Putamen (tissue), 1 donor: Measurements from ENCODE around the gene LRRC45.

Experiments
- DNase-seq: peaks from one replicate; pipeline ENCODE4 v3.0.0-alpha.2; 2016; ENCODE audit warnings: low spot score

Gene LRRC45

DNA sequence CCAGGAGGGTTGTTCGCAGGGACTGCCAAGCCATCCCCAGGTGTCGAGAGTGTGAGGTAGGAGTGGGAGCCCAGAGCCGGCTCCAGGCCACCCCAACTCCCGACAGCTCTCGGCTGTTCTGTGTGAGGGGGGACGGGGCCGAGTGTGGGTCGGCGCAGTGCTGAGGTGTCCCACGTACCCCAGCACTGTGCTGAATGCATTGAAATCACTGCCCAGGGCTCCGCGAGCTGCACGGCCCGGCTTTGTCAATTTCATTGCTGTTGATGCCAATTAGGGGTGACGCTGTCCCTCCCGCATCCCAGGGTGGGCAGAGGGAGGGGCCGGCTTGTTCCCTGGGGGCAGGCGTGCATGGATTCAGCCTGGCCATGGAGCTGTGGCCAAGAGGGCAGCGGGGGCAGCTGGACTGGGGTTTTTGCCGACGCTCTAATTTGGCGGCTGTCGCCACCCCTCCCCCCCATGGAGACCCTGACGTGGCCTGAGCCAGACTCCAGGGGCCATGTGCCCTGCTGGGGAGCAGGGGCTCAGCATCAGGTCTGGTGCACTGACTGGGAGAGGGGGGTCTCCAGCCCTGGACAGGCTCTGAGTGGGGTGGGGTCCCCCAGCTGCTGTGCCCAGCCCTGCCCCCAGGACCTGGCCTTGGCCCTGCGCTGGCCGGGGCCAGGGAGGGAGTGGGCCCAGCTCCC is 14.7 kb upstream of the LRRC45 start:
- no peak for DNase-seq

GRCh38 chr17:82008941-82009405 is 14.1 kb upstream of the LRRC45 start:
- no peak for DNase-seq

- no peak for DNase-seq
These were observed 13.7 kb upstream of the LRRC45 start for GRCh38 chr17:82009413-82009812.

DNA sequence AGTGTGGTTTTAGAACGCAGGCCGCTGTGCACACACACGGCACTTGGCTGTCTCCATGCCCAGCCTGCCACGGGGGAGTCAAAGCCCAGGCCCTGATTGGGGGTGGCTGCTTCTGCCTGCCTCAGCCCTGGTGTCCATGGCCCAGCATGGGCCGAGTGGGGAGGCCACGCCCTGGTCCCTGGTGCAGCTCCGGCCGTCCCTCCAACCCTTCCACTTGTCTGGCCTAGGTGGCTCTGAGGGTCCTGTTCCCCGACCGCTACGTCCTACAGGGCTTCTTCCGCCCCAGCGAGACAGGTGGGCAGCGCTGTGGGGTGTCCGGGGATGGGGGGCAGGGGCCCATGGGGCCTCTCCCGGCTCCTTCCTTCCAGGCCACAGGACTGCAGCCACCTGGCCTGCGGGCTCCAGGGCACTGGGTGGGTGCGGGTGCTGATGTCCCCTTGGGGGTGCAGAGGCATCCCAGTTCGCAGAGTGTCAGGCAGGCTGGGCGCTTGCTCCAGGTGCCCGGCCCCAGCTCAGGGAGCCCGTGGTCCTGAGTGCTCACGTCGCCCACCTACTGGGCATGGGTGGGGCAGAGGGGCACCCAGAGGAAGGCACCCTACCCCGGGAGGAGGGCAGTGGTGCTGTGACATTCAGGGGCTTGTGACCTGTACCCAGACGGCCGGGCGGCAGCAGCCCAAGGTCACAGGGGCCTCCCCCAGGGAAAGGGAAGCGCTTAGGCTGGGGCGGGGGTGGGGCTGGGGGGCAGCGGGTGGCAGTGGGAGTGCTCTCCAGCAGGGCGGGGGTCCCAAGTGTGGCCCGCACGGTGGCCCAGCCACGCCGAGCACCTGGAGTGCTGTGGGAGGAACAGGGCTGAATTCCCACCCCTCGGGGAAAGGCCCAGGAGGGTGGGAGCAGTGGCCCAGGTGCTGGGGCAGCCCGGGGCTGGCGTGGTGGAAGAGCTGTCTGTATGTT is 12.3 kb upstream of the LRRC45 start:
- no peak for DNase-seq

- DNase-seq = no peak
These were observed 11.4 kb upstream of the LRRC45 start for GRCh38 chr17:82011617-82012187.

DNA sequence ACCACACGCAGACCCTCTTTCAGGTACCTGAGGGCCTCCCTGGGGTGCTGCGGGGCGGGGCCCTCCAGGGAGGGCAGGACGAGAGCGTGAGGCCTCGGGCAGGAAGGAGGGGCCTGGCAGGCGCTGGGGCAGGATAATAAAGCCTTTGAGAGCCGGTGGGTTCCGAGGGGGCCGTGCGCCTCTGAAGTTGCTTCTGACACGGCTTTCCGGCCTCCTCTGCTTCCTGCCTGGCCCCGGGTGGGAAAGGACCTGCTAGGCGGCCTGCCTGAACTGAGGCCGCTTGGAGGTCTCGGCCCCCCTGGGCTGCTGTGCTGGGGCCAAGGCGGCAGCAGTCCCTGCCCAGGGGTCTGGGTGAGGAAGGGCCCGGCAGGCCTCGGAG is 10.9 kb upstream of the LRRC45 start:
- DNase-seq = no peak

- DNase-seq = no peak
These were observed 10.3 kb upstream of the LRRC45 start for GRCh38 chr17:82012640-82013295.

DNA sequence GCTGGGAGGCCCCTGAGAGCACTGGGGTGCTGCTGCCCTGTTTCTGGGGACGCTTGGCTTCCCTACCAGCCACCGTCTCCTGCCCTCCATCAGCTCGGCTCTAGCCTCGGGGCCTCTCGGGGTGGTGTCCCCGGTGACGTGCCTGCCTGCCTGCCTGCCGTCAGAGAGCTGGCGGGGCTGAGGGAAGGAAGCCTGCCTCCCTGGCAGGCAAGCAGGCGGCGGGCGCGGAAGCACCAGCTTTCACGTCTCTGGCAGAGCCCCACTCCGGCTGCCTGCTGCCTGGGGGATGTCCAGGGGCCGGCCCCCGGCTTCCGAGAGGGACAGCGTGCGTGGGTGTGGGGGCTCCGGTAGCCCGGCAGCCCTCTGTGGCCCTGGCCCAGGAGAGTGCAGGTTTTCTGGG is 9.8 kb upstream of the LRRC45 start:
- peak; percentile 52 for DNase-seq

DNA sequence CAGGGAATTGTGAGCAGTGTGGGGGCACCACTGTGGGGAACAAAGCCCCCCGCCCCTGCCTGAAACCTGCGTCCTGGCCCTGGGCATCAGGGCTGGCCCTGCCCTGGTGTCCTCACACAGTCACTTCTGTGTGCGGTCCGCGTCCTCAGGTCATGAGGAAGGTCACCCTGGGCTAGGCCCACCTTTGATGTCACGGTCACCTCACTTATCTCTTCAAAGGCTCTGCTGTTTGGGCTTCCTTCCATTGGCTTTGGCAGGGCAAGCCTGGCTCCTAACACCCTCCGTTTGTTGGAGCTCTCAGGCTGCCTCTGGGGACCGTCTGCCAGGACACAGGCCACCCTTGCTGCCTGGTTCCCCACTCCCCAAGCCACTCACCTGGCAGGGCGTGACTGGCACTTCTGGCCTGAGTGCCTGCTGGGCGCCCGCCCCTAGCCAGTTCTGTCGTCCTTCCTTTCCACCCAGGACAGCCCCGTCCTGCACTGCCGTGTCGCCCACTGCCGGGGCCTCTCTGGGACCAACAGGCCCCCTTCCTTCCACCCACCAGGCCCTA is 9.3 kb upstream of the LRRC45 start:
- no peak for DNase-seq

GRCh38 chr17:82014432-82014831 is 8.7 kb upstream of the LRRC45 start:
- DNase-seq = peak; percentile 54

DNA sequence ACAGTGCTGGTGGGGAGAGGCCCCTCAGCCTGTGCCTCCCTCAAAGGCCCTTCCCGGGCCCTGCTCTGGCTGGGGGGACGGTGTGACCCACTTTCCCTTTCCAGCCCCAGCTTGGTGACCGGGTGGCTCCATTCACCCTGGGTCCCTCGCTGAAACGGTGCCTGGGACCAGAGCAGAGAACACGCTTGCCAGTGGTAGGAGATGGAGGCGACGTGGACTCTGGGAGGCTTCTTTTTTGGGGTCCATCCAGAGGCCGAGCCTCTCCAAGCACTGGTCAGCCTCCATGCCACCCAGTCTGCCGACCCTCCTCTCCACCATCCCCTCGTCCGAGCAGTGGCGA is 8.2 kb upstream of the LRRC45 start:
- DNase-seq = no peak

GRCh38 chr17:82015311-82015971 is 7.7 kb upstream of the LRRC45 start:
- no peak for DNase-seq

DNA sequence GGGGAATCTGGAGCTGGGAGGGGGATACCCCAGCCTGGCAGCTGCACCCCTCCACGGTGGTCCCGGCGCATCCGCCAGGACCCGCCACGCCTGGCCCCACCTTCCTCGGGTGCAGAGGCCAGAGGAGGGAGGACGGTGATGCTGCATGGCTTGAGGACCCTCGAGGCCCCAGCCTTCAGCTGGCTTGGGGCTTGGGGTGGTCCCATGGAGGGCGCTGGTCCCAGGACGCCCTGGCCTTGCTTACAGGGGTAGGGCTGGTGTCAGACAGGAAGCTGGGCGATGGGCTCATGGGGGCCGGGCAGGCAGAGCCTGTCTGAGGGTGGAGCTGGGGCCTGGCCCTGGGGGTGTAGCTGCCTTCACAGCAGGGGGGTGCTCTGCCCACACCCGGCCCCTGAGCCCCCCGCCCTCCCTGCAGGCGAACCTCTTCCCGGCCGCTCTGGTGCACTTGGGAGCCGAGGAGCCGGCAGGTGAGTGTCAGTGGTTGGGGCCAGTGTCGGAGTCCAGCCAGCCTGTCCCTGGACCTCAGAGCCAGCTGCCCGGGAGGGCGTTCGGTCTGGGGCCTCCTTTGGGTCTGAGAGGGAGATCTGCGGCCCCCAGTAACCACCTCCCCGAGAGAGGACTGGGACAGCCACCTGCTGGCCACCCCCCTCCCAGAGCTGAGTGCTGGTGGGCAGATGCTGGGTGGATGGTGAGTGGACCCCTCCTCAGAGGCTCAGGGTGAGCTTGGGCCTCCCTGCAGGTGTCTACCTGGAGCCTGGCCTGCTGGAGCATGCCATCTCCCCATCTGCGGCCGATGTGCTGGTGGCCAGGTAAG is 6.8 kb upstream of the LRRC45 start:
- no peak for DNase-seq

DNA sequence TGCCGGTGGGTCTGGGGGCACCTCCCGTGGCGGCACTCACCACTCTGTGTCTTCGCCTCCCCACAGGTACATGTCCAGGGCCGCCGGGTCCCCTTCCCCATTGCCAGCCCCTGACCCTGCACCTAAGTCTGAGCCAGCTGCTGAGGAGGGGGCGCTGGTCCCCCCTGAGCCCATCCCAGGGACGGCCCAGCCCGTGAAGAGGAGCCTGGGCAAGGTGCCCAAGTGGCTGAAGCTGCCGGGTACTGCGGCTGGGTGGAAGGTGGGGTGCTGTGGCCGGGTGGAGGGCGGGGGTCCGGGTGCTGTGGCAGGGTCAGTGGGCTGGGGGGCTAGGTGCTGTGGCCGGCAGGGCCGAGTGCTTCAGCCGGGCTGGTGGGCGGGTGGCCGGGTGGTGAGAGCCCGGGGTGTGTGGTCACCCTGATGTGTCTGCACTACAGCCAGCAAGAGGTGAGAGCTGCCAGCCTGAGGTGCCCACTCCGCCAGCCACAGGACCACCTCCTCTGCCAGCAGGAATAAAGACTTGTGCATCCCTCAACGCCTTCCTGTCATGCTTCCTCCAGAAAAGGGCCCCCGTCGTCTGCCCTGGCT is 6.1 kb upstream of the LRRC45 start:
- DNase-seq = no peak

DNA sequence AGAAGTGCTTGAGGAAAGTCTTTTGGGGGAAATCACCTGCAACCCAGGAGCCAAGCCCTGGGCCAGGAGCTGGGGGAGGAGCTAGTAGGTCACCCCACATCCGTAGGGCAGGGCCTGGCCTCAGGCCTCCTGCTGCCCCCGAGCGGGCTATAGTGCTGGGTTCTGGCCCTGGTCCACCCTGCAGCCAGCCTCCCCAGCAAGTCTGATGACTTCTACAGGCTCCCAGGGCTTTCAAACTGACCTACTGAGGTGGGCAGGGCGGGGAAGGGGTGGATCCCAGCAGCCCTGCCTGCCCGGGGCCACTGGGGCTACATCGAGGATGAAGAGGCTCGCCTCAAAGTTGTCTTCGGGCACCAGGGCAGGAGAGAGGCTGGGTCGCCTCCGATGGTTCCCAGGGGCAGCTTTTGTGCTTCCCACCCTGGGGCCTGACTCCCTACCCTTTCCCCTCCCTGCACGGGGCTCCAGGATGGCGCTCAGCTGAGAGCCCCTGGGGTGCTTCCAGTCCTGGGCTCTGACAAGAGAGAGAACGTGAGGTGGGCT is 5.4 kb upstream of the LRRC45 start:
- no peak for DNase-seq

DNA sequence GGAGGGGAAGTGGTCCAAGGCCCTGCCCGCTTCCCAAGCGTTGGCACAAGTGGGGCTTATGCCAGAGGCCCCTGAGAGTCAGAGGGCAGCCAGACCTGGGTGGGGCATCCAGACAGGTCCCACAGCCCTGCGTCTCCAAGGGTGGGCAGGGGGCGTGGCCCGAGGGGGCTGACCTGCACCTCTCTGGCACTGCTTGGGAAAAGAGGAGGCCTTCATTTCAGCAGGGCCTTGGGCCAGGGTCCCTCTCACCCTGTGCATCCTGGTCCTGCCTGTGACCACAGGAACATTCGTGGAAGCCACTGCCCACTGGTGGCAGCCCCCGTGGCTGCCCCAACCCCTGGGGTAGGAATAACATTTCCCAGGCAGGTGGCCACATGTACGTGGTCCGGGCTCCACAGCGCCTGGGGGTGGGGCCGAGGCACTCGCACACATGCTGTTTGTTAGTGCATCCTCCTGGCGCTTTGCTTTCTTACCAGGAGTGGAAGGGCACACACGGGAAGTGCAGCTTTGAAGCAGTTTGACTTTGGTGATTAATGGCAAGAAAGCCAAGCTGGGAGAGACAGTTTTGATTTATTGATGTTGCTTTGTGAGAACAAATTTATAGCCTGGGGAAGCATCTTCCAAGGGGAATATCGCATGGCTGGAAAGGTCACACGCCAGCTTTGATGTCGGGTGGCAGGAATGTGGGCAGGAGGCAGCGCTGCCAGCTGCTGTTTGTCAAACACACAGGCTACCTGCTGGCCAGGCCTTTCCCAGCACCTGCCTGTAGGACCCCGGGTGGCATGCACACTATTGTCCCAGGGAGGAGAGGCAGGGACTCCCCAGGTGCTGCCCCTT is 4.7 kb upstream of the LRRC45 start:
- no peak for DNase-seq

GRCh38 chr17:82018989-82019689 is 4.0 kb upstream of the LRRC45 start:
- DNase-seq = no peak
